Measurements from ENCODE around the gene RPEL1.
"Not testable (repeated sequence)": the region's sequence is repeated elsewhere in the genome, so short reads cannot be mapped to it uniquely, and the experiment has no call there.

Gene RPEL1

GRCh38 chr10:103244666-103245271 is 918 bp upstream of the RPEL1 start:
- POLR2A ChIA-PET = no interaction called here
- CTCF ChIA-PET = interaction anchor here (0.6 to 5.0 kb wide), 69 partner anchors 8 to 524 kb away, joined by 3 to 62 read pairs (median 5); partner anchors contain the start of genes CNNM2 and INA
- no peak overlapping the region for H3K4me3 ChIP-seq (ENCODE audit: low read depth, low read length)
- no peak for DNase-seq (ENCODE audit: low read depth, low spot score)
- peak; percentile 87 for TF ChIP-seq CTCF (IDR thresholded peaks at IDR 0.05; ENCODE audit: insufficient read depth, low read length, missing control alignments)

- CTCF ChIA-PET = interaction anchor here (0.7 to 5.0 kb wide), 10 partner anchors 7 to 409 kb away, joined by 3 to 30 read pairs (median 4); partner anchors contain the start of genes CNNM2, CYP17A1 and PCGF6
- TF ChIP-seq CTCF (IDR thresholded peaks at IDR 0.05; ENCODE audit: insufficient read depth, low read length, missing control alignments) = no peak
Observed at GRCh38 chr10:103246324-103246723, 637 bp downstream of the RPEL1 start.

GRCh38 chr10:103254113-103254512 is 8.4 kb downstream of the RPEL1 start:
- DNase-seq (ENCODE audit: low read depth, low spot score) = no peak
- ChIA-PET CTCF (interaction anchor here (1.1 to 3.3 kb wide), 2 partner anchors 10 to 152 kb away, joined by 4 to 25 read pairs; no protein-coding TSS in a partner anchor), POLR2A (no interaction called here)
- no peak for TF ChIP-seq CTCF (IDR thresholded peaks at IDR 0.05; ENCODE audit: insufficient read depth, low read length, missing control alignments)
- no peak overlapping the region for H3K4me3 ChIP-seq (ENCODE audit: low read depth, low read length)

More at GRCh38 chr10:103246324-103246723, 637 bp downstream of the RPEL1 start:
- no peak for DNase-seq (ENCODE audit: low read depth, low spot score)
- no peak overlapping the region for H3K4me3 ChIP-seq (ENCODE audit: low read depth, low read length)
- POLR2A ChIA-PET = no interaction called here

- CTCF ChIA-PET = interaction anchor here (1.0 to 3.3 kb wide), 7 partner anchors 8 to 353 kb away, joined by 3 to 25 read pairs (median 3); no protein-coding TSS in a partner anchor
- DNase-seq (ENCODE audit: low read depth, low spot score) = no peak
- no peak for TF ChIP-seq CTCF (IDR thresholded peaks at IDR 0.05; ENCODE audit: insufficient read depth, low read length, missing control alignments)
- POLR2A ChIA-PET = no interaction called here
- H3K4me3 ChIP-seq (ENCODE audit: low read depth, low read length) = no peak overlapping the region
Observed at GRCh38 chr10:103254538-103255325, 9.0 kb downstream of the RPEL1 start.

- H3K4me3 ChIP-seq (ENCODE audit: low read depth, low read length) = no peak overlapping the region
- TF ChIP-seq CTCF (IDR thresholded peaks at IDR 0.05; ENCODE audit: insufficient read depth, low read length, missing control alignments) = no peak
- ChIA-PET POLR2A (no interaction called here), CTCF (interaction anchor here (1.1 to 3.3 kb wide), 2 partner anchors 12 kb away, joined by 3 to 25 read pairs; no protein-coding TSS in a partner anchor)
- no peak for DNase-seq (ENCODE audit: low read depth, low spot score)
Observed at GRCh38 chr10:103256613-103257012, 10.9 kb downstream of the RPEL1 start.

- no peak for TF ChIP-seq CTCF (IDR thresholded peaks at IDR 0.05; ENCODE audit: insufficient read depth, low read length, missing control alignments)
- ChIA-PET CTCF (no interaction called here), POLR2A (no interaction called here)
- DNase-seq (ENCODE audit: low read depth, low spot score) = no peak
- H3K4me3 ChIP-seq (ENCODE audit: low read depth, low read length) = no peak overlapping the region
Observed at GRCh38 chr10:103257812-103258211, 12.1 kb downstream of the RPEL1 start.

GRCh38 chr10:103258928-103259327 is 13.2 kb downstream of the RPEL1 start:
- CTCF ChIA-PET = interaction anchor here (2.1 kb wide), 1 partner anchor 14 kb away, joined by 6 read pairs; no protein-coding TSS in a partner anchor
- DNase-seq (ENCODE audit: low read depth, low spot score); H3K4me3 ChIP-seq (ENCODE audit: low read depth, low read length); POLR2A ChIA-PET: not testable (repeated sequence)
